Type B pancreatic cell (in vitro differentiated cells): ENCODE data around the gene TEFM. TPM values are rescaled to one million over a fixed set of nuclear protein-coding genes. Genes with fewer than 3 reads are reported as not detected.
"Not testable (repeated sequence)": the region's sequence is repeated elsewhere in the genome, so short reads cannot be mapped to it uniquely, and the experiment has no call there.

Experiments
- DNase-seq: peaks from one replicate; pipeline ENCODE4 v3.0.0; 2021; ENCODE audit warnings: mixed read lengths; ENCODE audit not compliant: unreplicated experiment; ENCODE audit errors: extremely low spot score
- H3K27ac Mint-ChIP-seq: 2 replicates; pipeline ENCODE4 v1.8.0; 2021; ENCODE audit warnings: mild to moderate bottlenecking, mixed read lengths
- H3K27me3 Mint-ChIP-seq: 2 replicates; pipeline ENCODE4 v1.8.0; 2021; ENCODE audit warnings: mixed read lengths
- H3K36me3 Mint-ChIP-seq: 2 replicates; pipeline ENCODE4 v1.8.0; 2021; ENCODE audit warnings: mixed read lengths
- H3K4me1 Mint-ChIP-seq: one replicate; pipeline ENCODE4 v1.8.0; 2021; ENCODE audit warnings: mixed read lengths; ENCODE audit not compliant: unreplicated experiment
- H3K4me3 Mint-ChIP-seq: 2 replicates; pipeline ENCODE4 v1.8.0; 2021; ENCODE audit warnings: mild to moderate bottlenecking, mixed read lengths
- H3K9me3 Mint-ChIP-seq: 2 replicates; pipeline ENCODE4 v1.8.0; 2021; ENCODE audit warnings: mixed read lengths
- total RNA-seq: library from RNA; stranded (reverse); gene quantifications from 2 replicates; pipeline ENCODE4 v1.2.1, GENCODE V29; 2021; ENCODE audit warnings: low replicate concordance
- TF ChIP-seq, protein P1 (sequence below): fragments of 200-600 bp; sonication (generic); conservative IDR thresholded peaks from 2 replicates; pipeline ENCODE4 v1.5.0; 2021; ENCODE audit warnings: antibody characterized with exemption, mild to moderate bottlenecking

The TEFM gene
- total RNA-seq, 1 donor from 2014 or later, result 19.4 TPM

DNA sequence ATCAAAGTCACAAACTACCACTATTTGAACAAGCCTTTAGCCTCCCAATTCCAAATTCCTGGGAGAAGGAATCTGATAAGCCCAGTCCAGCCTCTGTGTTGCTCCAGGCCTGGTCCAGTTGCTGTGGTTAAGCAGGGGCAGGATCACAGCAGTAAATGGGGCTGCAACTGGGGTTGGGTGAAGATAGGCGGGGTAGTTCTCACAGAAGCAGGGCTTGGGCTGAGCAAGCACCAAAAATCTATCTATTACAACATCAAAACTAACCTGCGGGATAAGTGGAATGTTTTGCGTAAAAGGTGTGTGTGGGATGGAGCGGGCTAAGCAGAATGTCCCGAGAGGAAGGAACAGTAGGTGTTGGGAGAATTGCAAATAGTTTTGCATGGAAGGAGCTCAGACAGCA, 41.8 kb upstream of the TEFM start:
- Mint-ChIP-seq H3K27me3 (no peaks in the 10 kb centered on the region), H3K4me3 (no peak overlapping the region), H3K36me3 (no peaks in the 10 kb centered on the region), H3K9me3 (no peaks in the 10 kb centered on the region), H3K27ac (no peak overlapping the region), H3K4me1 (no peaks in the 10 kb centered on the region)
- no peak for DNase-seq
- TF ChIP-seq, protein P1, sequence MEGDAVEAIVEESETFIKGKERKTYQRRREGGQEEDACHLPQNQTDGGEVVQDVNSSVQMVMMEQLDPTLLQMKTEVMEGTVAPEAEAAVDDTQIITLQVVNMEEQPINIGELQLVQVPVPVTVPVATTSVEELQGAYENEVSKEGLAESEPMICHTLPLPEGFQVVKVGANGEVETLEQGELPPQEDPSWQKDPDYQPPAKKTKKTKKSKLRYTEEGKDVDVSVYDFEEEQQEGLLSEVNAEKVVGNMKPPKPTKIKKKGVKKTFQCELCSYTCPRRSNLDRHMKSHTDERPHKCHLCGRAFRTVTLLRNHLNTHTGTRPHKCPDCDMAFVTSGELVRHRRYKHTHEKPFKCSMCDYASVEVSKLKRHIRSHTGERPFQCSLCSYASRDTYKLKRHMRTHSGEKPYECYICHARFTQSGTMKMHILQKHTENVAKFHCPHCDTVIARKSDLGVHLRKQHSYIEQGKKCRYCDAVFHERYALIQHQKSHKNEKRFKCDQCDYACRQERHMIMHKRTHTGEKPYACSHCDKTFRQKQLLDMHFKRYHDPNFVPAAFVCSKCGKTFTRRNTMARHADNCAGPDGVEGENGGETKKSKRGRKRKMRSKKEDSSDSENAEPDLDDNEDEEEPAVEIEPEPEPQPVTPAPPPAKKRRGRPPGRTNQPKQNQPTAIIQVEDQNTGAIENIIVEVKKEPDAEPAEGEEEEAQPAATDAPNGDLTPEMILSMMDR, result no peak

DNA sequence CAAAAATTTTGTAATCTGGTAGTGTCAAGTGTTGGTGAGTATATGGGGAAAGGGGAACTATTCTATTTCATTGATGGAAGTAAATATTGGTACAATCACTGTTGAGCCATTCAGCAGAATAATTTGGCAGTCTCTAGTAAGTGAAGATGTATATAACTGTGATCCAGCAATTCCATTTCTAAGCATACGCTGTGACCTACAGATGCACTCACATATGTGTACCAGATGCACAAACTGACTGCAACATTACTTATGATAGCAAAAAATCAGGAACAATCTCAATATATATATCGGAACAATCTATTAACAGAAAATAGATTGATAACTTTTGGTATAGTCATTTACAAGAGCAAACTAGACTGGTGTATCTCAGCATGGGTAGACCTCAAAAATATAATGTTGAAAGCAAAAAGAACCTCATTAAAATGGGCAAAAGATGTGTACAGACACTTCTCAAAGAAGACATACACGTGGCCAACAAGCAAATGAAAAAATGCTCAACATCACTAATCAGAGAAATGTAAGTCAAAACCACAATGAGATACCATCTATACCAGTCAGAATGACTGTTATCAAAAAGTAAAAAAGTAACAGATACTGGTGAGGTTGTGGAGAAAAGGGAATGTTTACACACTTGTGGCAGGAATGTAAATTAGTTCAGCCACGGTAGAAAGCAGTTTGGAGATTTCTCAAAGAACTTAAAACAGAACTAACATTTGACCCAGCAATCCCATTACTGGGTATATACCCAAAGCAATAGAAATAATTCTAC, 36.5 kb upstream of the TEFM start:
- no peaks in the 10 kb centered on the region for H3K9me3 Mint-ChIP-seq
- H3K27ac Mint-ChIP-seq, result no peak overlapping the region
- H3K36me3 Mint-ChIP-seq, result no peaks in the 10 kb centered on the region
- H3K4me1 Mint-ChIP-seq, result no peaks in the 10 kb centered on the region
- DNase-seq, result no peak
- no peak overlapping the region for H3K4me3 Mint-ChIP-seq
- H3K27me3 Mint-ChIP-seq, result no peaks in the 10 kb centered on the region
- TF ChIP-seq, protein P1, result no peak

DNA sequence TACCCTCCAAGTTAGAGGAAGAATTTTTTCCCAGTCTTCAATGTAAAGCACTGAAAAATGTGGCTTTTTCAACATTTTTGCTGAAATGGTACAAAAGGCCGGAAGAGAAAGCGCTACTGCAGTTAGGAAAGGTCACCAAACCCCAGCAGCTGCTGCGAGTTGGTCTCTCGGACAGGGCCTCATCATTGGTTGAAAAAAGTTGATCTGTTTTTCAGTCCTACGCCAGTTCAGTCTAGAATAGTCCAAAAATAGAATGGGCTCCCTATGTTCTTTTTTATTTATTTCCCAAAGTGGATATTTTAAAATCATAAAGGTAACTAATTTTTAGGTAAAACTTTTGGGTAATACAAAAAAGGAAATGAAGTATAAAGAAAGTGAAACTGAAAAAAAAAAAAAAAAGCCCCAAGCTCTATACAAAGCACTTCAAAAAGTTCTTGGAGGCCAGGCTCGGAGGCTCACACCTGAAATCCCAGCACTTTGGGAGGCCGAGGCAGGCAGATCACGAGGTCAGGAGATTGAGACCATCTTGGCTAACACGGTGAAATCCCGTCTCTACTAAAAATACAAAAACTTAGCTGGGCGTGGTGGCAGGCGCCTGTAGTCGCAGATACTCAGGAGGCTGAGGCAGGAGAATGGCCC, 33.1 kb upstream of the TEFM start:
- Mint-ChIP-seq H3K27me3 (peaks cover 4% of the 10 kb centered on the region), H3K36me3 (no peaks in the 10 kb centered on the region), H3K4me1 (no peaks in the 10 kb centered on the region), H3K27ac (no peak overlapping the region), H3K4me3 (no peak overlapping the region), H3K9me3 (no peaks in the 10 kb centered on the region)
- no peak for DNase-seq
- TF ChIP-seq, protein P1, result no peak

DNA sequence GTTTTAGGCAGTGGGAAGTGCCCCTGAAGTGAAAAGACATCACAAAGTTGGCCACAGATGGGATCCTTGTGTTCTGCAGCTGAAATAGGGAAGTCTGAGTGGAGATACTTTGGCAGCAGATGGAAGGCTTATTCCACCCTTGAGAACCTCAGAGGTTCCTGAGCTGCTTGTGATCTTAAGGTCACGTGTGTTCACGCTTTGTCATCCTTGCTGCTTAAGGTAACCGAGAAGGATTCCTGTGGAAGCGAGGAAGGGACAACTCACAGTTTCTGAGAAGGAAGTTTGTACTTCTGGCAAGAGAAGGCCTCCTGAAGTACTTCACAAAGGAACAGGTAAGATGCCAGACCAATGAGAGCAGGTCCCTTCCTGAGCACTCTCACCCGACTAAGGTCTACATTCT, 27.9 kb upstream of the TEFM start:
- H3K9me3 Mint-ChIP-seq, result no peaks in the 10 kb centered on the region
- no peak overlapping the region for H3K27ac Mint-ChIP-seq
- no peak overlapping the region for H3K4me3 Mint-ChIP-seq
- H3K4me1 Mint-ChIP-seq, result no peaks in the 10 kb centered on the region
- H3K27me3 Mint-ChIP-seq, result peaks cover 11% of the 10 kb centered on the region
- no peaks in the 10 kb centered on the region for H3K36me3 Mint-ChIP-seq
- TF ChIP-seq, protein P1, result no peak
- no peak for DNase-seq

DNA sequence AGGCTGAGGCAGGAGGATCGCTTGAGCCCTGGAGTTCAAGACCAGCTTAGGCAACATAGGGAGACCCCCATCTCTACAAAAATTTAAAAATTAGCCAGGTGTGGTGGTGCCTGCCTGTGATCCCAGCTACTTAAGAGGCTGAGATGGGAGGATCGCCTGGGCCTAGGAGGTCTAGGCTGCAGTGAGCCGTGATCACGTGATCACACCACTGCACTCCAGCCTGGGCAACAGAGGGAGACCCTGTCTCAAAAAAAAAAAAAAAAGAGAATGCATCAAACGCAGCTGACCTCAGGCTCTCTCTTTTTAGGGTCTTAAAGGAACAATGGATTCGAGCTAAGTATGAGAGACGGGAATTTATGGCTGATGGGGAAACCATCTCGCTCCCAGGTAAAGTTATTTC, 25.5 kb upstream of the TEFM start:
- not testable (repeated sequence) for H3K4me3 Mint-ChIP-seq, H3K4me1 Mint-ChIP-seq, H3K27ac Mint-ChIP-seq, H3K36me3 Mint-ChIP-seq, DNase-seq, H3K9me3 Mint-ChIP-seq
- peaks cover 18% of the 10 kb centered on the region for H3K27me3 Mint-ChIP-seq

DNA sequence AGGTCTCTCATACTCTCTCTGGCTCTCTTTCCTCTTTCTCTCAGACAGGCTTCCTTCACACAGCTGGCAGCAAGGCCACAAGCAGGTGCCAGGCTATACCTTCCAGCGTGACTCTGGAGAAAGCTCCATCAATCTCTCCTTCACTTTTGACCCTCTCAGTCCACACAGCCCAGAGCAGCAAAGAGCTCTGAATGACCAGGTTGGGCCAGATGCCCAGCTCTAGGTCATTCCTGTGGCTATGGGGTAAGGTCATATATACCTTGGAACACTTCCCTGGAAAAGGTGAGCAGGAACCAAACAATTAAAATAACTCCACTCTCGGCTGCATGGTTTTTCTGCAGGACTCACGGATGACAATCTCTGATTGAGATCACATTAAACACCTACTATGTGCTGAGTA, 24.5 kb upstream of the TEFM start:
- Mint-ChIP-seq H3K27me3 (peaks cover 28% of the 10 kb centered on the region), H3K27ac (no peak overlapping the region), H3K4me3 (no peak overlapping the region), H3K4me1 (no peaks in the 10 kb centered on the region), H3K36me3 (no peaks in the 10 kb centered on the region), H3K9me3 (no peaks in the 10 kb centered on the region)
- no peak for DNase-seq
- TF ChIP-seq, protein P1, result no peak

DNA sequence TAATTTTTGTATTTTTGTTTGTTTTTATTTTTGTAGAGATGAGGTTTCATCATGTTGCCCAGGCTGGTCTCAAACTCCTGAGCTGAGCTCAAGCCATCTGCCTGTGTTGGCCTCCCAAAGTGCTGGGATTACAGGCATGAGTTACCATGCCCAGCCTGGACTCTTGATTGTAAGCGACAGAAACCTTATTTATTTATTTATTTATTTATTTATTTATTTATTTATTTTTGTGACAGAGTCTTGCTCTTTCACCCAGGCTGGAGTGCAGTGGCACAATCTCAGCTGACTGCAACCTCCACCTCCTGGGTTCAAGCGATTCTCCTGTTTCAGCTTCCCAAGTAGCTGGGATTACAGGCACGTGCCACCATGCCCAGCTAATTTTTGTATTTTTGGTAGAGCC, 23.8 kb upstream of the TEFM start:
- not testable (repeated sequence) for H3K36me3 Mint-ChIP-seq, DNase-seq, H3K4me1 Mint-ChIP-seq, H3K9me3 Mint-ChIP-seq, H3K27ac Mint-ChIP-seq, H3K4me3 Mint-ChIP-seq
- peaks cover 27% of the 10 kb centered on the region for H3K27me3 Mint-ChIP-seq
